GM20000 (cell line): ENCODE data around the gene CPN2.

Experiments
- DNase-seq: peaks from one replicate; pipeline ENCODE4 v3.0.0; 2012; ENCODE audit warnings: low spot score
- TF ChIP-seq, protein P1 (sequence below): IDR thresholded peaks from 2 replicates; pipeline ENCODE4 v1.5.1; 2012; ENCODE audit warnings: mild to moderate bottlenecking, control low read depth; ENCODE audit errors: extremely low read depth, missing control alignments

Gene CPN2

DNA sequence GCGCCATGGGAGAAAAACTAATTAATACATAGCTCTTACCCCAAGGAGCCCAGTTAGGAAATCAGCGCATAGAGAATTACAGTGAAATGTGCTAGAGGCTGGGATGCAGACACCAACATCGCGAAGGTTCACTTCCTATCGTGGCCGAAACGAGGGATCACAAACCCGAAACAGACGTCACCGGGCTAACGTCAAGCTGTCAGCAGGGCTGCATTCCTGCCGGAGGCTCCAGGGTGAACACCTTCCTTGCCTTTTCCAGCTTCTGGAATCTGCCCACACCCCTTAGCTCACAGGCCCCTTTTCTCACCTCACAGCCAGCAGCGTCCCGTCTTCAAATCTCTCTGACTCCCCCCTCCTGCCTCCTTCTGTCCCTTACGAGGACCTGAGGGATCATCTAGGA lies 34.9 kb upstream of the CPN2 start:
- TF ChIP-seq, protein P1, sequence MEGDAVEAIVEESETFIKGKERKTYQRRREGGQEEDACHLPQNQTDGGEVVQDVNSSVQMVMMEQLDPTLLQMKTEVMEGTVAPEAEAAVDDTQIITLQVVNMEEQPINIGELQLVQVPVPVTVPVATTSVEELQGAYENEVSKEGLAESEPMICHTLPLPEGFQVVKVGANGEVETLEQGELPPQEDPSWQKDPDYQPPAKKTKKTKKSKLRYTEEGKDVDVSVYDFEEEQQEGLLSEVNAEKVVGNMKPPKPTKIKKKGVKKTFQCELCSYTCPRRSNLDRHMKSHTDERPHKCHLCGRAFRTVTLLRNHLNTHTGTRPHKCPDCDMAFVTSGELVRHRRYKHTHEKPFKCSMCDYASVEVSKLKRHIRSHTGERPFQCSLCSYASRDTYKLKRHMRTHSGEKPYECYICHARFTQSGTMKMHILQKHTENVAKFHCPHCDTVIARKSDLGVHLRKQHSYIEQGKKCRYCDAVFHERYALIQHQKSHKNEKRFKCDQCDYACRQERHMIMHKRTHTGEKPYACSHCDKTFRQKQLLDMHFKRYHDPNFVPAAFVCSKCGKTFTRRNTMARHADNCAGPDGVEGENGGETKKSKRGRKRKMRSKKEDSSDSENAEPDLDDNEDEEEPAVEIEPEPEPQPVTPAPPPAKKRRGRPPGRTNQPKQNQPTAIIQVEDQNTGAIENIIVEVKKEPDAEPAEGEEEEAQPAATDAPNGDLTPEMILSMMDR: no peak
- no peak for DNase-seq

- TF ChIP-seq, protein P1: no peak
- DNase-seq: no peak
These were observed 33.5 kb upstream of the CPN2 start for GRCh38 chr3:194384569-194385001.

DNA sequence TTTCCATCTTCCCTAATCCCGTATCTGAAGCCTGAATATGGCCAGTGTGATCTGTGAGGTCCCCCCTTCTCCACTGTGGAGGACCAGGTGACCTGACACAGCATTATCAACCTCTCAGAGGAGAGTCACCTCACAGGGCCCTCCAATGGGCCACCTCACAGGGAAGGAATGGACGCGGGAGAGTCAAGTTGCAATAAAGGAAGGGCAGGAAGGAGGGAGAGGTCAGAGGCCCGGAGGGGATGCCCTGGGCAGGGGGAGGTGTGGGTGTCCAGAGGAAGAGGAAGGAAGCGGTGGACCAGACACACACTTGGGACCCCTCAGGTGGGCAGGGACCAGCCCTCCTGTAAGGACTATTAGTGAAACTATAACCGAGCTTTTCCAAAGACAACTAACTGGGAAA lies 33.0 kb upstream of the CPN2 start:
- TF ChIP-seq, protein P1: no peak
- DNase-seq: no peak

GRCh38 chr3:194383276-194383940 lies 32.3 kb upstream of the CPN2 start:
- DNase-seq: no peak
- TF ChIP-seq, protein P1: no peak

- TF ChIP-seq, protein P1: no peak
These were observed 31.7 kb upstream of the CPN2 start for GRCh38 chr3:194382892-194383223.

GRCh38 chr3:194382196-194382891 lies 31.2 kb upstream of the CPN2 start:
- no peak for DNase-seq
- TF ChIP-seq, protein P1: no peak

More at GRCh38 chr3:194382892-194383223, 31.7 kb upstream of the CPN2 start:
- DNase-seq: no peak

- no peak for DNase-seq
- TF ChIP-seq, protein P1: no peak
These were observed 30.3 kb upstream of the CPN2 start for GRCh38 chr3:194381460-194381875.
